Measurements from ENCODE around the gene DENND4B. TPM values are rescaled to one million over a fixed set of nuclear protein-coding genes. Genes with fewer than 3 reads are reported as not detected.

Gene DENND4B
- total RNA-seq, 6 experiments from 2014 or later, result 13.0 to 27.5 (median 20.2) TPM

- H3K4me3 ChIP-seq, result no peak overlapping the region
Measured at GRCh38 chr1:153882296-153882912, 64.1 kb downstream of the DENND4B start.

DNA sequence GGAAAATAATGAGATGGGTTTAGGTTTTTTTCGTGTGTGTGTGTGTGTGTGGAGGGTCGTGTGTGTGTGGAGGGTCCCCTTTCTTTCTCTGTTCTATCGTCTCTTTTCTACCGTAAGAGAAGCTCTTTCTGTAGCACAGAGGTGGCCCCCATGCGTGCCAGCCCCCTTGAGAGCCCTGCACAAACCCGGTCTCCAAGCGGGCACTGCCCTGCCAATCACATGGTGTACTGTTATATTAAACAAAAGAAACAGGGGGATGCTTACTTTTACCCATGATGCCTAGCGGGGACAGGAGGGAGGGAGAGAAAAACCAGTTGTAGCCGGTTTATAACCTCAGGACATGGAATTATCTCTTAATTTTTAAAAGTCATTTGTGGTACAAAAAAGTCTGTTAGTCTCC is 64.8 kb downstream of the DENND4B start:
- 53% methylated on average over 7 of the region's 9 CpGs for WGBS (ENCODE audit: insufficient coverage, low coverage, low lambda C conversion rate, missing lambda C conversion rate)
- Histone ChIP-seq H3K27ac (no peak overlapping the region), H3K27me3 (no peaks in the 10 kb centered on the region), H3K9me3 (no peaks in the 10 kb centered on the region), H3K4me3 (no peak overlapping the region), H3K36me3 (no peaks in the 10 kb centered on the region), H3K4me1 (peaks cover 0 to 8% (median 0%) of the 10 kb centered on the region in 4 donors)
- ATAC-seq (no peak), DNase-seq (peak in 1 of 3 donors; percentile 23)
- intact Hi-C loops (cut with DNase I), result no loop called here
- TF ChIP-seq CTCF (IDR thresholded peaks at IDR 0.05) (no peak), POLR2A (IDR thresholded peaks at IDR 0.05) (no peak)

More at GRCh38 chr1:153882296-153882912, 64.1 kb downstream of the DENND4B start:
- Histone ChIP-seq H3K9me3 (no peaks in the 10 kb centered on the region), H3K36me3 (no peaks in the 10 kb centered on the region), H3K4me1 (peaks cover 0 to 8% (median 0%) of the 10 kb centered on the region in 4 donors), H3K27me3 (no peaks in the 10 kb centered on the region), H3K27ac (no peak overlapping the region)
- WGBS (ENCODE audit: insufficient coverage, low coverage, low lambda C conversion rate, missing lambda C conversion rate), result 83% methylated on average over 3 of the region's 3 CpGs
- intact Hi-C loops (cut with DNase I), result no loop called here
- no peak for DNase-seq
- no peak for TF ChIP-seq POLR2A (IDR thresholded peaks at IDR 0.05)
- no peak for TF ChIP-seq CTCF (IDR thresholded peaks at IDR 0.05)
- no peak for ATAC-seq

DNA sequence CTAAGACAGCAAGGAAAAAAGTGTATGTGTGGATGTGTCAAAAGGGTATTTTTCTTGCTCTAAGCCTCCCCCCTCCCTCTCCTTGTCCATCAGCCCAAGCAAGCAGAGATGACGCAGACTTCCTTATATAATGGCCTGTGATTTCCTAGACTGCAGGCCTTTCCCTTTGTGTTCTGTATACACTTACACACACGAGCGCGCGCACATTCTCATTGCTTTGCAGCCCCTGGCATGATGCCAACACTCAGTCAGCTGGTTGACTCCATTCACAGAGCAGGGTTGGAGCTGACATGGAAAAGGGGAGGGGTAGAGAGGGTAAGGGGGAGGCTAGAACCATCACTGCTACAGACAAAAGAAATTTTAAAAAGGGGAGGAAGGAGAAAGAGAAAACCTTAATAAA is 65.6 kb downstream of the DENND4B start:
- Histone ChIP-seq H3K4me1 (peaks cover 0 to 8% (median 0%) of the 10 kb centered on the region in 4 donors), H3K27ac (no peak overlapping the region), H3K36me3 (no peaks in the 10 kb centered on the region), H3K4me3 (no peak overlapping the region), H3K9me3 (no peaks in the 10 kb centered on the region), H3K27me3 (no peaks in the 10 kb centered on the region)
- DNase-seq (peak; percentile 76 to 83 (median 79)), ATAC-seq (peak; percentile 80 to 91 (median 90))
- 2% methylated on average over 5 of the region's 5 CpGs for WGBS (ENCODE audit: insufficient coverage, low coverage, low lambda C conversion rate, missing lambda C conversion rate)
- no peak for TF ChIP-seq CTCF (IDR thresholded peaks at IDR 0.05)
- TF ChIP-seq POLR2A (IDR thresholded peaks at IDR 0.05), result no peak
- intact Hi-C loops (cut with DNase I), result no loop called here

DNA sequence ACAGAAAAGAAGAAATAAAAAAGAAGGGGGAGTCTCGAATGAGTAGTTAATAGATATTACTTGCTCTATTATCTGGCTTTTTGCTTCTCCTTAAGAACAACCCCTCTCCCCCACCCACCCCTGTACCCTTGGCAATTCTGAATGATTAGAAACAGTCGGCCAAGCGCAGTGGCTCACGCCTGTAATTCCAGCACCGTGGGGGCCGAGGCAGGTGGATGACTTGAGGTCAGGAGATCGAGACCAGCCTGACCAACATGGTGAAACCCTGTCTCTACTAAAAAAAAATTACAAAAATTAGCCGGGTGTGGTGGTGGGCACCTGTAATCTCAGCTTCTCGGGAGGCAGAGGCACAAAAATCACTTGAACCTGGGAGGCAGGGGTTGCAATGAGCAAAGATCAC is 66.5 kb downstream of the DENND4B start:
- Histone ChIP-seq H3K27ac (no peak overlapping the region), H3K27me3 (no peaks in the 10 kb centered on the region), H3K36me3 (no peaks in the 10 kb centered on the region), H3K9me3 (no peaks in the 10 kb centered on the region), H3K4me3 (no peak overlapping the region), H3K4me1 (peaks cover 0 to 8% (median 0%) of the 10 kb centered on the region in 4 donors)
- peak in 1 of 3 donors; percentile 32 for DNase-seq
- intact Hi-C loops (cut with DNase I), result no loop called here
- no peak for ATAC-seq
- TF ChIP-seq CTCF (IDR thresholded peaks at IDR 0.05) (no peak), POLR2A (IDR thresholded peaks at IDR 0.05) (no peak)
- 93% methylated on average over 9 of the region's 9 CpGs for WGBS (ENCODE audit: insufficient coverage, low coverage, low lambda C conversion rate, missing lambda C conversion rate)

Small RNA genes within 50 kb of the gene (microRNA-seq; reads per million reads assigned to microRNA genes)
- gene MIR6737, result 0 to 0.87 reads per million in 2 donors

Small RNA genes within 50 kb of the gene (small RNA-seq; reads per million reads assigned to genes)
- 0 reads per million in 2 experiments for gene AL831737.1
- 0 reads per million in 2 experiments for gene MIR6737

Other genes with a start within 250 kb of the DENND4B start
- 10 to 100 TPM; 16.5 to 29.1 (median 22.6) TPM for gene INTS3, start 218.7 kb downstream of the DENND4B start, total RNA-seq
- gene SLC27A3, start 171.3 kb downstream of the DENND4B start, total RNA-seq, result 10 to 100 TPM; 25.4 to 50.4 (median 36.9) TPM
- 10 to 100 TPM in 5 of 6 experiments, 1 to 10 TPM in 1; 9.8 to 20.3 (median 16.8) TPM for gene GATAD2B, start 23.7 kb downstream of the DENND4B start, total RNA-seq
- 10 to 100 TPM in 4 of 6 experiments, 1 to 10 TPM in 2; 4.8 to 19.5 (median 18.3) TPM for gene CRTC2, start 11.9 kb upstream of the DENND4B start, total RNA-seq
- gene SLC39A1, start 16.8 kb upstream of the DENND4B start, total RNA-seq, result 10 to 100 TPM; 33.0 to 63.6 (median 47.7) TPM
- 10 to 100 TPM in 1 of 6 experiments, 1 to 10 TPM in 5; 4.9 to 11.1 (median 8.2) TPM for gene CREB3L4, start 21.2 kb upstream of the DENND4B start, total RNA-seq
- gene JTB, start 31.0 kb upstream of the DENND4B start, total RNA-seq, result 100 to 1,000 TPM in 2 of 6 experiments, 10 to 100 TPM in 4; 55.8 to 169 (median 90.9) TPM
- 10 to 100 TPM; 11.9 to 52.2 (median 47.9) TPM for gene RAB13, start 39.6 kb upstream of the DENND4B start, total RNA-seq
- 100 to 1,000 TPM; 305 to 500 (median 428) TPM for gene RPS27, start 44.0 kb upstream of the DENND4B start, total RNA-seq
- gene NUP210L, start 208.4 kb upstream of the DENND4B start, total RNA-seq, result under 1 TPM in 1 of 6 experiments, not detected in 5; 0.14 TPM
- gene TPM3, start 245.4 kb upstream of the DENND4B start, total RNA-seq, result 100 to 1,000 TPM in 3 of 6 experiments, 10 to 100 TPM in 3; 76.3 to 189 (median 120) TPM

Measured in right lobe of liver (tissue), 6 donors.